Lower leg skin (tissue), 3 donors: Measurements from ENCODE around the gene CDV3.

Source experiments
- POLR2A ChIP-seq, 2 donors: fragments of 450-650 bp; IDR thresholded peaks; one replicate each; pipeline ENCODE4 v1.6.1; 2016 to 2017; ENCODE audit warnings: antibody characterized with exemption in 2 of 2, mild to moderate bottlenecking in 1 of 2, moderate library complexity in 1 of 2
- TF ChIP-seq, protein P1 (sequence below), 3 donors: fragments of 450-650 bp; IDR thresholded peaks; one replicate each; pipeline ENCODE4 v1.5.1; 2016; ENCODE audit warnings: antibody characterized with exemption in 3 of 3, mild to moderate bottlenecking in 3 of 3, moderate library complexity in 2 of 3

- TF ChIP-seq, protein P1, sequence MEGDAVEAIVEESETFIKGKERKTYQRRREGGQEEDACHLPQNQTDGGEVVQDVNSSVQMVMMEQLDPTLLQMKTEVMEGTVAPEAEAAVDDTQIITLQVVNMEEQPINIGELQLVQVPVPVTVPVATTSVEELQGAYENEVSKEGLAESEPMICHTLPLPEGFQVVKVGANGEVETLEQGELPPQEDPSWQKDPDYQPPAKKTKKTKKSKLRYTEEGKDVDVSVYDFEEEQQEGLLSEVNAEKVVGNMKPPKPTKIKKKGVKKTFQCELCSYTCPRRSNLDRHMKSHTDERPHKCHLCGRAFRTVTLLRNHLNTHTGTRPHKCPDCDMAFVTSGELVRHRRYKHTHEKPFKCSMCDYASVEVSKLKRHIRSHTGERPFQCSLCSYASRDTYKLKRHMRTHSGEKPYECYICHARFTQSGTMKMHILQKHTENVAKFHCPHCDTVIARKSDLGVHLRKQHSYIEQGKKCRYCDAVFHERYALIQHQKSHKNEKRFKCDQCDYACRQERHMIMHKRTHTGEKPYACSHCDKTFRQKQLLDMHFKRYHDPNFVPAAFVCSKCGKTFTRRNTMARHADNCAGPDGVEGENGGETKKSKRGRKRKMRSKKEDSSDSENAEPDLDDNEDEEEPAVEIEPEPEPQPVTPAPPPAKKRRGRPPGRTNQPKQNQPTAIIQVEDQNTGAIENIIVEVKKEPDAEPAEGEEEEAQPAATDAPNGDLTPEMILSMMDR (IDR thresholded peaks at IDR 0.05), result no peak
- TF ChIP-seq POLR2A (IDR thresholded peaks at IDR 0.05), result no peak
These were observed 30.6 kb upstream of the CDV3 start for GRCh38 chr3:133542871-133543270.
